ENCODE results near the gene ACBD6.

DNA sequence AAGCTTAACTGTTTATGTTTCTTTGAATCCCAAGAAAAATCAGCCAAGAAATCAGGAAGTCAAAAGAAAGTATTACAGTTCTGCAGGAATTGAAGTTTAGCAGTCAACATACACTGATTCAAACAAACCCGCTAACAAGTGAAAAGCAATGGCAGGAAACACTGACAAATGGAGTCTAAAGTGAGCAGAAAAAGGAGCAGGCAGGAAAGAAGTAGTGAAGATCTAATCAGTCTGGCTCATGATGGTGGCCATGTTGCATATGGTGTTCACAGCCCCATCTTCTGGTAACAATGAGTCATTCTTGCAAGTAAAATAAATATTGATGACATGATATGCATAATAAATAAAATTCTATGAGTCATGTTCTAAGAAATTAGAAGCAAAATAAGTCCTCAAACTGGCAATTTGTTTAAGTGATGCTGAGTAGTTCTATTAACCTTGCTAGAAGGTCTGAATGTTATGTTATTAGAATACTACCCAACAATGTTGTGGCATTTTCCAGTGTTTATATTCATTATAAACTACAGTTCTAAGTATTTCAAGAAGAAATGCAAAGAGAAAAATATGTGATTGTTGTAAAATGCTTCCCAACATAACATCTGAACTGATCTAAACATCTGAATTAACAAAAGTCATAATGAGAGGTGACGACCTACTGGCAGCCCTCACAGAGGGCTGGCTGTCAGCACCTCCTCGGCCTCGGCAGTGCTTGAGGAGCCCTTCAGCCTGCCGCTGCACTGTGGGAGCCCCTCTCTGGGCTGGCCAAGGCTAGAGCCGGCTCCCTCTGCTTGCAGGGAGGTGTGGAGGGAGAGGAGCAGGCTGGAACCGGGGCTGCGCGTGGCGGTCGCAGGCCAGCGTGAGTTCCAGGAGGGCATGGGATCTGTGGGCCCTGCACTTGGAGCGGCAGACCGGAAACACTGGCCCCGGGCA is 5.7 kb upstream of the ACBD6 start:
- TF ChIP-seq, protein P1, sequence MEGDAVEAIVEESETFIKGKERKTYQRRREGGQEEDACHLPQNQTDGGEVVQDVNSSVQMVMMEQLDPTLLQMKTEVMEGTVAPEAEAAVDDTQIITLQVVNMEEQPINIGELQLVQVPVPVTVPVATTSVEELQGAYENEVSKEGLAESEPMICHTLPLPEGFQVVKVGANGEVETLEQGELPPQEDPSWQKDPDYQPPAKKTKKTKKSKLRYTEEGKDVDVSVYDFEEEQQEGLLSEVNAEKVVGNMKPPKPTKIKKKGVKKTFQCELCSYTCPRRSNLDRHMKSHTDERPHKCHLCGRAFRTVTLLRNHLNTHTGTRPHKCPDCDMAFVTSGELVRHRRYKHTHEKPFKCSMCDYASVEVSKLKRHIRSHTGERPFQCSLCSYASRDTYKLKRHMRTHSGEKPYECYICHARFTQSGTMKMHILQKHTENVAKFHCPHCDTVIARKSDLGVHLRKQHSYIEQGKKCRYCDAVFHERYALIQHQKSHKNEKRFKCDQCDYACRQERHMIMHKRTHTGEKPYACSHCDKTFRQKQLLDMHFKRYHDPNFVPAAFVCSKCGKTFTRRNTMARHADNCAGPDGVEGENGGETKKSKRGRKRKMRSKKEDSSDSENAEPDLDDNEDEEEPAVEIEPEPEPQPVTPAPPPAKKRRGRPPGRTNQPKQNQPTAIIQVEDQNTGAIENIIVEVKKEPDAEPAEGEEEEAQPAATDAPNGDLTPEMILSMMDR (conservative IDR thresholded peaks at IDR 0.05; ENCODE audit: low read depth in 2 of 2), result no peak
- TF ChIP-seq, protein P2, sequence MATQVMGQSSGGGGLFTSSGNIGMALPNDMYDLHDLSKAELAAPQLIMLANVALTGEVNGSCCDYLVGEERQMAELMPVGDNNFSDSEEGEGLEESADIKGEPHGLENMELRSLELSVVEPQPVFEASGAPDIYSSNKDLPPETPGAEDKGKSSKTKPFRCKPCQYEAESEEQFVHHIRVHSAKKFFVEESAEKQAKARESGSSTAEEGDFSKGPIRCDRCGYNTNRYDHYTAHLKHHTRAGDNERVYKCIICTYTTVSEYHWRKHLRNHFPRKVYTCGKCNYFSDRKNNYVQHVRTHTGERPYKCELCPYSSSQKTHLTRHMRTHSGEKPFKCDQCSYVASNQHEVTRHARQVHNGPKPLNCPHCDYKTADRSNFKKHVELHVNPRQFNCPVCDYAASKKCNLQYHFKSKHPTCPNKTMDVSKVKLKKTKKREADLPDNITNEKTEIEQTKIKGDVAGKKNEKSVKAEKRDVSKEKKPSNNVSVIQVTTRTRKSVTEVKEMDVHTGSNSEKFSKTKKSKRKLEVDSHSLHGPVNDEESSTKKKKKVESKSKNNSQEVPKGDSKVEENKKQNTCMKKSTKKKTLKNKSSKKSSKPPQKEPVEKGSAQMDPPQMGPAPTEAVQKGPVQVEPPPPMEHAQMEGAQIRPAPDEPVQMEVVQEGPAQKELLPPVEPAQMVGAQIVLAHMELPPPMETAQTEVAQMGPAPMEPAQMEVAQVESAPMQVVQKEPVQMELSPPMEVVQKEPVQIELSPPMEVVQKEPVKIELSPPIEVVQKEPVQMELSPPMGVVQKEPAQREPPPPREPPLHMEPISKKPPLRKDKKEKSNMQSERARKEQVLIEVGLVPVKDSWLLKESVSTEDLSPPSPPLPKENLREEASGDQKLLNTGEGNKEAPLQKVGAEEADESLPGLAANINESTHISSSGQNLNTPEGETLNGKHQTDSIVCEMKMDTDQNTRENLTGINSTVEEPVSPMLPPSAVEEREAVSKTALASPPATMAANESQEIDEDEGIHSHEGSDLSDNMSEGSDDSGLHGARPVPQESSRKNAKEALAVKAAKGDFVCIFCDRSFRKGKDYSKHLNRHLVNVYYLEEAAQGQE (IDR thresholded peaks at IDR 0.05; ENCODE audit: unreplicated experiment), result no peak
- no peak for TF ChIP-seq EZH2 (IDR thresholded peaks at IDR 0.05; ENCODE audit: low read depth, unreplicated experiment)
- TF ChIP-seq STAT1 (IDR thresholded peaks at IDR 0.05; ENCODE audit: unreplicated experiment), result no peak
- no peak for TF ChIP-seq EZH2phosphoT487 (IDR thresholded peaks at IDR 0.05; ENCODE audit: unreplicated experiment)
- TF ChIP-seq POLR2AphosphoS5 (IDR thresholded peaks at IDR 0.05; ENCODE audit: low read depth), result no peak
- no peak for TF ChIP-seq ZNF331 (CRISPR knock-in tag; IDR thresholded peaks at IDR 0.05; ENCODE audit: low read depth)
- TF ChIP-seq CREB1 (CRISPR knock-in tag; IDR thresholded peaks at IDR 0.05; ENCODE audit: low read depth), result no peak
